Posterior vena cava (tissue), 2 donors: Measurements from ENCODE around the gene PLCH2. TPM values are rescaled to one million over a fixed set of nuclear protein-coding genes. Genes with fewer than 3 reads are reported as not detected.
"Not testable (repeated sequence)": the region's sequence is repeated elsewhere in the genome, so short reads cannot be mapped to it uniquely, and the experiment has no call there.

Source experiments
- DNase-seq: peaks from one replicate; pipeline ENCODE4 v3.0.0-alpha.2; 2020; ENCODE audit warnings: low spot score
- intact Hi-C, 2 donors: fragments of 100-400 bp; cut with DNase I; formaldehyde crosslinking; loops; one replicate each; pipeline versions ENCODE4 v1.14.1 to v1.14.2; 2022 to 2023
- total RNA-seq, 2 donors: library from RNA; stranded (reverse); fragmentation: NEBNext Ultra II Directional; extraction: Animal tissue kit (Norgen Biotek cat#: 25700); gene quantifications; one replicate each; pipeline ENCODE4 v1.2.1, GENCODE V29; 2021
- donor health status: DM: yes; HTN: yes; CAD: no.
- donor health status: DM: yes; HTN: yes; CAD: no.

The PLCH2 gene
- total RNA-seq, 2 donors from 2014 or later, result 0.33 to 1.0 TPM

GRCh38 chr1:2547210-2548067 is 71.3 kb downstream of the PLCH2 start:
- intact Hi-C loops, result loop anchor here (2.0 to 5.0 kb wide), 2 partner anchors 130 to 135 kb away; partner anchors contain the start of gene PEX10 (in 1 of the 2)
- DNase-seq, result no peak

- intact Hi-C loops, result loop anchor here (2.0 to 5.0 kb wide), 2 partner anchors 131 to 135 kb away; partner anchors contain the start of gene PEX10 (in 1 of the 2)
- peak; percentile 93 for DNase-seq
These were observed 72.0 kb downstream of the PLCH2 start for GRCh38 chr1:2548068-2548589.

GRCh38 chr1:2549367-2550029 is 73.4 kb downstream of the PLCH2 start:
- intact Hi-C loops, result loop anchor here (2.0 to 5.0 kb wide), 2 partner anchors 132 to 137 kb away; partner anchors contain the start of gene PEX10 (in 1 of the 2)
- DNase-seq, result not testable (repeated sequence)

- intact Hi-C loops, DNase-seq: not testable (repeated sequence)
These were observed 74.3 kb downstream of the PLCH2 start for GRCh38 chr1:2550309-2550861.

- intact Hi-C loops, DNase-seq: not testable (repeated sequence)
These were observed 75.5 kb downstream of the PLCH2 start for GRCh38 chr1:2551544-2551943.

- intact Hi-C loops, result no loop called here
- DNase-seq, result no peak
These were observed 76.1 kb downstream of the PLCH2 start for GRCh38 chr1:2552189-2552588.

GRCh38 chr1:2553076-2553475 is 77.0 kb downstream of the PLCH2 start:
- DNase-seq, intact Hi-C loops: not testable (repeated sequence)

GRCh38 chr1:2553871-2554620 is 78.0 kb downstream of the PLCH2 start:
- intact Hi-C loops, result no loop called here
- DNase-seq, result no peak

- DNase-seq, result no peak
- intact Hi-C loops, result no loop called here
These were observed 78.7 kb downstream of the PLCH2 start for GRCh38 chr1:2554621-2555387.

Other genes with a start within 250 kb of the PLCH2 start
- gene SKI, start 248.0 kb upstream of the PLCH2 start, total RNA-seq, result 100 to 1,000 TPM; 104 to 111 TPM
- 1 to 10 TPM; 3.8 to 5.5 TPM for gene MORN1, start 84.7 kb upstream of the PLCH2 start, total RNA-seq
- 100 to 1,000 TPM in 1 of 2 donors, 10 to 100 TPM in 1; 93.7 to 101 TPM for gene RER1, start 84.4 kb upstream of the PLCH2 start, total RNA-seq
- 10 to 100 TPM; 10.9 to 13.1 TPM for gene PEX10, start 63.7 kb upstream of the PLCH2 start, total RNA-seq
- gene PANK4, start 50.3 kb downstream of the PLCH2 start, total RNA-seq, result 10 to 100 TPM; 17.4 to 18.6 TPM
- gene HES5, start 54.0 kb downstream of the PLCH2 start, total RNA-seq, result under 1 TPM; 0.24 to 0.32 TPM
- 10 to 100 TPM; 37.7 to 63.6 TPM for gene TNFRSF14, start 80.1 kb downstream of the PLCH2 start, total RNA-seq
- gene PRXL2B, start 110.5 kb downstream of the PLCH2 start, total RNA-seq, result 10 to 100 TPM; 11.4 to 12.2 TPM
- 1 to 10 TPM in 1 of 2 donors, under 1 TPM in 1; 0.57 to 1.8 TPM for gene MMEL1, start 156.7 kb downstream of the PLCH2 start, total RNA-seq